T-cell (primary cell): ENCODE data around the gene KRT6B. TPM values are rescaled to one million over a fixed set of nuclear protein-coding genes. Genes with fewer than 3 reads are reported as not detected.

Experiments
- ATAC-seq, 4 experiments: fragments of 200-7000 bp in 3 of 4; fragments of 150-1000 bp in 1 of 4; cut with Tn5 transposase; replicated peaks in 1 of 4; 1 replicate in 3 of 4; 2 replicates in 1 of 4; pipeline ENCODE4 v1.10.0; 2021; ENCODE audit warnings: moderate library complexity in 3 of 4, mild to moderate bottlenecking in 2 of 4, moderate number of reproducible peaks in 1 of 4
- CTCF ChIA-PET, 2 donors: fragments of 300-600 bp; sonication (Branson Sonifier 250); formaldehyde crosslinking; loops; one replicate each; lab custom pipeline; 2022; ENCODE audit warnings: antibody characterized with exemption in 2 of 2; lab: Charles Lee
- POLR2A ChIA-PET, 2 donors: fragments of 300-600 bp; sonication (Branson Sonifier 250); formaldehyde crosslinking; loops; one replicate each; lab custom pipeline; 2022; ENCODE audit warnings: antibody characterized with exemption in 2 of 2; lab: Charles Lee
- DNase-seq, 35 experiments: peaks; one replicate each; pipeline versions ENCODE4 v3.0.0 to v3.0.0-alpha.2; 2013 to 2023
- H3K27ac ChIP-seq: one replicate; pipeline ENCODE4 v1.5.1; 2013; ENCODE audit warnings: low read length
- H3K27me3 ChIP-seq, 2 experiments: replicated peaks in 1 of 2; 1 replicate in 1 of 2; 2 replicates in 1 of 2; pipeline versions ENCODE4 v1.6.1 to v1.7.0; 2013; ENCODE audit warnings: low read length in 1 of 2, mixed read lengths in 1 of 2; ENCODE audit not compliant: control insufficient read depth in 2 of 2, insufficient read depth in 2 of 2; ENCODE audit errors: extremely low read depth in 1 of 2
- H3K36me3 ChIP-seq, 2 donors: 1 replicate in 1 of 2; 2 replicates in 1 of 2; pipeline versions ENCODE4 v1.6.1 to v1.7.0; 2013; ENCODE audit warnings: low read length in 1 of 2; ENCODE audit not compliant: control insufficient read depth in 2 of 2, insufficient read depth in 1 of 2; ENCODE audit errors: extremely low read depth in 1 of 2
- H3K4me1 ChIP-seq, 2 experiments: 1 replicate in 1 of 2; 2 replicates in 1 of 2; pipeline versions ENCODE4 v1.6.1 to v1.7.0; 2013; ENCODE audit warnings: low read length in 2 of 2, mixed read lengths in 1 of 2; ENCODE audit not compliant: insufficient read depth in 2 of 2, control insufficient read depth in 1 of 2; ENCODE audit errors: extremely low read depth in 1 of 2
- H3K4me3 ChIP-seq, 2 donors: 1 replicate in 1 of 2; 2 replicates in 1 of 2; pipeline versions ENCODE4 v1.5.1 to v1.7.0; 2013; ENCODE audit warnings: mild to moderate bottlenecking in 2 of 2, low read length in 1 of 2, moderate library complexity in 1 of 2; ENCODE audit not compliant: control insufficient read depth in 1 of 2; ENCODE audit errors: extremely low read depth in 1 of 2
- H3K9me3 ChIP-seq: 2 replicates; pipeline ENCODE4 v1.7.0; 2013
- H3K27ac Mint-ChIP-seq, 2 donors: one replicate each; pipeline ENCODE4 v1.8.0; 2020 to 2021; ENCODE audit warnings: mild to moderate bottlenecking in 2 of 2, mixed read lengths in 2 of 2
- H3K27me3 Mint-ChIP-seq, 2 donors: one replicate each; pipeline ENCODE4 v1.8.0; 2021 to 2022; ENCODE audit warnings: mixed read lengths in 2 of 2
- H3K36me3 Mint-ChIP-seq: one replicate; pipeline ENCODE4 v1.8.0; 2021; ENCODE audit warnings: mixed read lengths
- H3K4me1 Mint-ChIP-seq, 3 donors: one replicate each; pipeline ENCODE4 v1.8.0; 2020 to 2022; ENCODE audit warnings: mixed read lengths in 3 of 3, mild to moderate bottlenecking in 1 of 3
- H3K4me3 Mint-ChIP-seq, 3 donors: one replicate each; pipeline ENCODE4 v1.8.0; 2020 to 2022; ENCODE audit warnings: mild to moderate bottlenecking in 3 of 3, mixed read lengths in 3 of 3, moderate library complexity in 3 of 3
- H3K9me3 Mint-ChIP-seq, 3 donors: one replicate each; pipeline ENCODE4 v1.8.0; 2020 to 2022; ENCODE audit warnings: mixed read lengths in 3 of 3
- WGBS: methylation state at CpG from one replicate; pipeline ENCODE4 v1.1.5; 2013; ENCODE audit warnings: missing lambda C conversion rate; ENCODE audit not compliant: insufficient coverage; 5-methylcytosine and 5-hydroxymethylcytosine counted together
- total RNA-seq, 35 experiments: library from RNA in 6 of 35; stranded (reverse) in 6 of 35; fragments of 120-200 nt in 1 of 35; gene quantifications; one replicate each; pipeline versions ENCODE4 v1.2.1 to v1.2.4 and lab custom pipeline; 2013 to 2026

The KRT6B gene
- total RNA-seq, 5 donors from 2014 or later (not counting 1 experiment from before 2014, with no cell fraction given), result not detected

DNA sequence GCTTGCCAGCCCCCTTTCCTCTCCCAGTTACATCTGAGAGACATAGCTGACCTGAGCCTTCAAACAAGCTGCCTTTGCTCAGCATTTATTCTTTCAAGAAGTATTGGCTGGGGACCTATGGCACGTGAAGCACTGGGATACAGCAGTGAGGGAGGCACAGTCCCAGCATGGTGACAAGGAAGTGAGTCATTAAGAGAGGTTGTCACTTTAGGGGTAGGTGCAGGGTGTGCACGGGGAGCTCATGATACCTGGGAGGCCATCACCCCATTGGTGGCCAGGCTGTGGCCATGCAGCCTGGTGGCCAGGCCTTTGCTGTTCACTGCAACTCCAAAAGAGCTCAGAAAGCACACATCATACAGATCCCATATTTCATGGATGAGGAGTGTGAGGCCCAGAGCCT lies 12.1 kb downstream of the KRT6B start:
- no peak for DNase-seq
- POLR2A ChIA-PET, result no interaction called here

DNA sequence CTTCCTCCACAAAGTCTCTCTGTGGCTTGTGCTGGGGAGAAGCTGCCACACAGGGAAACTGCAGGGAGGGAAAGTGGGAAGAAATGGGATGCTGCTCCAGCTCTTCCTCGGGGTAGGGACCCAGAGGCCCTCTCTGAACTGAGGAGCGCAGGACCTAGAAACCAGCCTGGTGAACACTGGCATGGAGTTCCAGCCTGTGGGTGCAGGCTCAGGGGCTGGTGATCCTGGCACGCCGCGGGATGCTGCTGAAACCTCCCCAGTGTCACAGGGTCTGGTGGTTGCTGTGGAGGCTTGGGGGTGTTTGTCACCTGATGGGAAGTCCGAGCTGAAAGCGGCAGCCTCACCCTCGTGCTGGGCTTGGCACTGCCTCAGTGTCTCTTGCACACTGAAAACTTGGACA lies 12.5 kb downstream of the KRT6B start:
- H3K4me1 ChIP-seq, result no peaks in the 10 kb centered on the region
- ChIA-PET POLR2A (no interaction called here), CTCF (interaction anchor here in 1 of 2 donors (1.1 kb wide), 1 partner anchor 14 kb away, joined by 3 read pairs; no protein-coding TSS in a partner anchor)
- no peak overlapping the region for H3K27ac Mint-ChIP-seq
- no peaks in the 10 kb centered on the region for H3K36me3 Mint-ChIP-seq
- H3K9me3 Mint-ChIP-seq, result no peaks in the 10 kb centered on the region
- no peak overlapping the region for H3K4me3 ChIP-seq
- H3K36me3 ChIP-seq, result no peaks in the 10 kb centered on the region
- no peaks in the 10 kb centered on the region for H3K9me3 ChIP-seq
- H3K4me1 Mint-ChIP-seq, result no peaks in the 10 kb centered on the region
- ATAC-seq (no peak), DNase-seq (no peak)
- H3K27ac ChIP-seq, result no peak overlapping the region
- 69% methylated on average over 7 of the region's 8 CpGs for WGBS
- no peak overlapping the region for H3K4me3 Mint-ChIP-seq
- peaks cover 44 to 49% of the 10 kb centered on the region in 2 donors for H3K27me3 Mint-ChIP-seq
- peaks cover 10 to 40% of the 10 kb centered on the region in 2 experiments for H3K27me3 ChIP-seq

More for the DNA sequence above, 12.1 kb downstream of the KRT6B start:
- Histone ChIP-seq H3K4me1 (no peaks in the 10 kb centered on the region), H3K27ac (no peak overlapping the region), H3K9me3 (no peaks in the 10 kb centered on the region), H3K4me3 (no peak overlapping the region), H3K27me3 (peaks cover 9 to 40% of the 10 kb centered on the region in 2 experiments), H3K36me3 (no peaks in the 10 kb centered on the region)
- Mint-ChIP-seq H3K36me3 (no peaks in the 10 kb centered on the region), H3K9me3 (no peaks in the 10 kb centered on the region), H3K4me1 (no peaks in the 10 kb centered on the region), H3K27me3 (peaks cover 42 to 45% of the 10 kb centered on the region in 2 donors), H3K27ac (no peak overlapping the region), H3K4me3 (no peak overlapping the region)
- no peak for ATAC-seq
- 27% methylated on average over 1 of the region's 2 CpGs for WGBS
- CTCF ChIA-PET, result interaction anchor here in 1 of 2 donors (1.1 kb wide), 1 partner anchor 13 kb away, joined by 3 read pairs; no protein-coding TSS in a partner anchor

DNA sequence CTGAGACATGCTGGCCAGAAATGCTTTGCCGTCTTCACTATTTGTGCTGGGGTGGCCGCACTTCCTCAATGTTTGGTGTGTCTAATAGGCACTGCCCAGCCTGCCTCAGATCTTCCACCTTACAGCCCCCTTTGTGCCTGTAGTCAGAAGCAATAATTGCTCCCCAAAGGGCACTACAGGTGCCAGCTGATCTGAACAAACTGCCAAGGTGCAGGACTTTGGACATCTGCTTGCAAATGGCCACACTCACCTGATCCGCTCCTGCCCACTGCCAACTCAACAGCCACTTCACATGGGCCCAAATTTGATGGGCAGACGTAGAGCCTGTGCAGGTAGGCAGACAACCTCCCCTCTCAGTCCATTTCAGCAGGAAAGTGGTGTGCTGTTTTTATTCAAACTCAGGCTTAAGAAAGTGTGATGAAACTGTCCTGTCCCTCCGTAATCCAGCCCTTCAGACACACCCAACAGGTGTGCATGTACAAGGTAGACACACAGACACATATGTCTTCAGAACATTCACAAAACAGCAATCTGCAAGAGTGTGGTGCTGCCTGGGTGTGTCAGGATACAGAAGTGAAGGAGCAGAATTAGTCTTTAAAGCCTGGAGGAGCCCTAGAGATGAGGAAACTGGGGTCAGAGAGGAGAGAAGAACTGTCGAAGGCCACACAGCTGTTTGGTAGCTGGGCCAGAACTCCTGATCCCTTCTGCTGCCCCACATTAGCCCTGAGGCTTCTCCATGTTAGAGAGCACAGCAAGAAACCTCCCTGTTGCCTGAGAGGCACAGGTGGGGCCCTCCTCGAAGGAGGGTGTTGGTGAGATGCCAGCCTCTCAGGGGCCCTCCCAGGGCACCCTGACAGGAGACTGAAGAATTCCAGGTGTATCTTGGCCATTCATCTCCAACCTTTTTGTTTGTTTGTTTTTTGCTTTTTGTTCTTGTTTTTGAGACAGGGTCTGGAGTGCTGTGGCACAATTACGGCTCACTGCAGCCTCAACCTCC lies 13.3 kb downstream of the KRT6B start:
- H3K27me3 ChIP-seq, result peaks cover 10 to 40% of the 10 kb centered on the region in 2 experiments
- H3K4me1 ChIP-seq, result no peaks in the 10 kb centered on the region
- H3K4me1 Mint-ChIP-seq, result no peaks in the 10 kb centered on the region
- ChIA-PET POLR2A (no interaction called here), CTCF (interaction anchor here in 1 of 2 donors (1.1 kb wide), 1 partner anchor 15 kb away, joined by 3 read pairs; no protein-coding TSS in a partner anchor)
- H3K4me3 Mint-ChIP-seq, result no peak overlapping the region
- H3K27me3 Mint-ChIP-seq, result peaks cover 40 to 49% of the 10 kb centered on the region in 2 donors
- H3K27ac Mint-ChIP-seq, result no peak overlapping the region
- H3K36me3 ChIP-seq, result no peaks in the 10 kb centered on the region
- no peaks in the 10 kb centered on the region for H3K36me3 Mint-ChIP-seq
- ATAC-seq, result no peak
- H3K27ac ChIP-seq, result no peak overlapping the region
- H3K9me3 ChIP-seq, result no peaks in the 10 kb centered on the region
- no peak overlapping the region for H3K4me3 ChIP-seq
- DNase-seq, result no peak
- WGBS, result 65% methylated on average over 4 of the region's 8 CpGs
- H3K9me3 Mint-ChIP-seq, result no peaks in the 10 kb centered on the region

DNA sequence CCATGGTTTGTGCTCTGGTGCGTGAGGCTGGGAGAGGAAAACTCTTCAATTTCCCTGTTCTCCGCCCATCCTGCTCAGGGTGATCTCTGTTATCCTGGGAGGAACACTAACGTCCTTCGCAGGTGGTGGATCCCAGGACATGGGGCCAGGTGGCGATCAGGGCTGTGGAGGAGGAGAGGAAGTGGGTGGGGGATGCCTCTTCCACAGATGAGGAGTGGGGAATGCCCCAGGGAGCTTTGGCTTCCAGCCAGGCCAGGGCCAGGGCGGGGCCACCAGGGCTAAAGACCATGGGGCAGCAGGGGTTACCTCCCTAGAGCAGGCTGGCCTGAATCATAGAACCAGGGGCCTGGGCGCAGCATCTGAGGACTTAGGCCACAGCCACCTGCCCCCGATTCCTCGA lies 14.4 kb downstream of the KRT6B start:
- H3K9me3 Mint-ChIP-seq, result no peaks in the 10 kb centered on the region
- no peaks in the 10 kb centered on the region for H3K4me1 ChIP-seq
- H3K27ac Mint-ChIP-seq, result no peak overlapping the region
- POLR2A ChIA-PET, result no interaction called here
- no peak overlapping the region for H3K4me3 ChIP-seq
- H3K4me1 Mint-ChIP-seq, result no peaks in the 10 kb centered on the region
- no peaks in the 10 kb centered on the region for H3K9me3 ChIP-seq
- no peak overlapping the region for H3K27ac ChIP-seq
- H3K36me3 Mint-ChIP-seq, result no peaks in the 10 kb centered on the region
- no peaks in the 10 kb centered on the region for H3K36me3 ChIP-seq
- peaks cover 6 to 42% of the 10 kb centered on the region in 2 experiments for H3K27me3 ChIP-seq
- CTCF ChIA-PET, result no interaction called here
- DNase-seq (no peak), ATAC-seq (no peak)
- 78% methylated on average over 5 of the region's 9 CpGs for WGBS
- no peak overlapping the region for H3K4me3 Mint-ChIP-seq
- H3K27me3 Mint-ChIP-seq, result peaks cover 38 to 46% of the 10 kb centered on the region in 2 donors

DNA sequence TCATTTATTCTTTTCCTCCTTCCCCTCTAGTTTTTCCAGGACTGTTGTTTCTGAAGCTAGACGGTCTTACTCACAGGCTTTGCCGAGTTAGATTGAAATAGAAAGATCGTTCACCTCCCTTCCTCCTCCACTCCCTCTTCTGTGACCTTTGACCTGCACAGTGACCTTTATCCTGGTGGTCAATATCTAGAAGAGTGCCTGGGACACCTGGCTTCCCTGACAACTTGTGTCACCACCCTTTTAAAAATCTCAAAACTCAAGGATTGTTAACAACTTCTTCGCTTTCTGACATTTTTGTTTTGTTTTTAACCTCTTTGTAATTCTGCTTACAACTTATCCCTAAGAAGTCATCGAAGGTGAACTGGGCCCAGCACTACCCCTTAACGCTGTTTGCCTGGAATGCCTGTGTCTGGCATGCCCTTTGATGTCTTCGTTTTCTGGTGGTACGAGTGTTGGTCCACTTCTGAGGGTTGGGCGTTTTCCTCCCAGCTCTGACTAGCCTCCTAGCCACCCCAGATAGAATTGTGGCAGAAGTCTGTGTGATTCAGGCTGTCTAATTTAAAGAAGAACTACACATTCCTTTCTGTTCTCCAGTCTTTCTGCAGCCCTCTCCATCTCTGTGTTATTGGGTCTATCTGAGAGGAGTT lies 15.0 kb downstream of the KRT6B start:
- no peaks in the 10 kb centered on the region for H3K4me1 Mint-ChIP-seq
- H3K9me3 ChIP-seq, result no peaks in the 10 kb centered on the region
- no peak overlapping the region for H3K4me3 ChIP-seq
- H3K9me3 Mint-ChIP-seq, result no peaks in the 10 kb centered on the region
- H3K36me3 ChIP-seq, result no peaks in the 10 kb centered on the region
- WGBS, result 67% methylated on average over 3 of the region's 9 CpGs
- H3K36me3 Mint-ChIP-seq, result no peaks in the 10 kb centered on the region
- no peaks in the 10 kb centered on the region for H3K4me1 ChIP-seq
- ChIA-PET CTCF (no interaction called here), POLR2A (no interaction called here)
- H3K27me3 Mint-ChIP-seq, result peaks cover 36 to 44% of the 10 kb centered on the region in 2 donors
- DNase-seq, result no peak
- H3K27ac Mint-ChIP-seq, result no peak overlapping the region
- no peak overlapping the region for H3K4me3 Mint-ChIP-seq
- ATAC-seq, result no peak
- no peak overlapping the region for H3K27ac ChIP-seq
- peaks cover 2 to 42% of the 10 kb centered on the region in 2 experiments for H3K27me3 ChIP-seq

DNA sequence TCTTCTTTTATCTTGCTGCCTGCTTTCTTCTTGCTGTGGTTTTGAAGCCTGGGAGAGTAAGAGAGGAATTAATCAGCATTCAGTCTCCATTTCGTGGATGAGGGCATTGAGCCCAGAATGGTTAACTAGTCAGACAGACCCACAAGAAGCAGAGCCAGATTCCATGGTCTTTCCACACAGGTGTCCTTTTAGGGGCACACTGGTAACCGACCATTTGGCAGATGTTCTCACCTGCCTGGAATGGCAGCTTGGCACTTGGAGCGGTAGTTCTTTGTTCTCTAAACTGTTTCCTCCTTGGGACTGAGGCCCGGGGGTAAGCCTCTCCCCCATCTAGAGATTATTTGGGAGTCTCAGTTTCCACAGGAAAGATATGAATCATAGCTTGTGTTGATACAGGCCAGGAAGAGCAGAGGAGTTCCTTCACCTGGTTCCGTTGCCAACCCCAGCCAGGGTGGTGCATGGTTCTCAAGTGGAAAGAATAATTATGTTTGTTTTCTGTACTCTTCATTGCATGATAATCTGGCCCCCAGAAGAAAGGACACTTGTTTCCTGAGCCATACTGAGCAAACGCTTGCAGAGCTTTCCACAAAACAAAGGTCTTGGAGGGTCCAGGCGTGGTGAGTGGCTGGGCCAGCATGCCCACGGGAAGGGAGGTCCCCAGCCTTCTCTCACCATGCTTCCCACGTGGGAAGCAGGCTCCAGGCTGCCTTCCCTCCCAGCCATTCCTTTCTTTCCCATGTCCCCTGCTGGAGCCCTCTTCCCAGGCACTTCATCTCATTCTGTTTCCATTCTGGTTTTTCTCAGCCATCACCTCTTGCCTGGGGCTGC lies 15.7 kb downstream of the KRT6B start:
- Mint-ChIP-seq H3K27ac (no peak overlapping the region), H3K36me3 (no peaks in the 10 kb centered on the region), H3K9me3 (no peaks in the 10 kb centered on the region), H3K4me3 (no peak overlapping the region), H3K27me3 (peaks cover 34 to 48% of the 10 kb centered on the region in 2 donors), H3K4me1 (no peaks in the 10 kb centered on the region)
- H3K27me3 ChIP-seq, result peaks cover 2 to 39% of the 10 kb centered on the region in 2 experiments
- ChIA-PET CTCF (no interaction called here), POLR2A (no interaction called here)
- no peaks in the 10 kb centered on the region for H3K9me3 ChIP-seq
- 45% methylated on average over 6 of the region's 9 CpGs for WGBS
- no peak for DNase-seq
- no peaks in the 10 kb centered on the region for H3K36me3 ChIP-seq
- no peak overlapping the region for H3K27ac ChIP-seq
- no peak for ATAC-seq
- H3K4me3 ChIP-seq, result no peak overlapping the region
- H3K4me1 ChIP-seq, result no peaks in the 10 kb centered on the region
